ENCODE data around the gene SIN3A. TPM values are rescaled to one million over a fixed set of nuclear protein-coding genes. Genes with fewer than 3 reads are reported as not detected.
"Not testable (repeated sequence)": the region's sequence is repeated elsewhere in the genome, so short reads cannot be mapped to it uniquely, and the experiment has no call there.

The SIN3A gene
- total RNA-seq, 5 donors from 2014 or later (not counting 1 experiment from before 2014, with no cell fraction given) = 117 to 137 (median 136) TPM

DNA sequence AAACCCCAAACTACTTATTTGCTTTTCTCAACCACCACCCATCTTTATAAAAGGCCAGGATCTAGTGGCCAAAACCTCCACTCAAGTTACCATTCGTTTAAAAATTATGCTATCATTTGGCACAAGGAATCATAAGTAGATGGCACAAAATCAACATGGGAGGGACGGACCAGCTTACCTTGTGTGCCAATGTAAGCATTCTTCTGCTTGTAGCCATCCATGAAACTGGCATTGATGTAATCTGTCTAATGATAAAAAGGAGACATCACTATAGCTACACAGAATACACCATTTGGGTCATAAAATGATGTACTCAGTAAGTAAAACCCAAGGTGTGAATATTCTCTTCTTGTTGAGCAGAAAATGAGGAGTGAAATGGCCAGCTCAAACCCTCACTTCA, 28.2 kb upstream of the SIN3A start:
- Mint-ChIP-seq H3K9me3 (no peaks in the 10 kb centered on the region), H3K27ac (no peak overlapping the region), H3K27me3 (no peaks in the 10 kb centered on the region), H3K36me3 (peaks cover 34% of the 10 kb centered on the region), H3K4me1 (peaks cover 0 to 2% (median 0%) of the 10 kb centered on the region in 3 donors), H3K4me3 (no peak overlapping the region)
- Histone ChIP-seq H3K4me1 (ENCODE audit: control insufficient read depth in 1 of 2, extremely low read depth in 1 of 2, insufficient read depth in 2 of 2, low read length in 2 of 2) (no peaks in the 10 kb centered on the region), H3K4me3 (ENCODE audit: control insufficient read depth in 1 of 2, extremely low read depth in 1 of 2, low read length in 1 of 2) (no peak overlapping the region), H3K27ac (ENCODE audit: low read length) (no peak overlapping the region), H3K27me3 (replicated peaks in 1 of 2; ENCODE audit: control insufficient read depth in 2 of 2, extremely low read depth in 1 of 2, insufficient read depth in 2 of 2, low read length in 1 of 2) (no peaks in the 10 kb centered on the region), H3K9me3 (no peaks in the 10 kb centered on the region), H3K36me3 (ENCODE audit: control insufficient read depth in 2 of 2, extremely low read depth in 1 of 2, insufficient read depth in 1 of 2, low read length in 1 of 2) (peaks cover 0 to 21% of the 10 kb centered on the region in 2 donors)
- DNase-seq (no peak), ATAC-seq (replicated peaks in 1 of 4) (no peak)
- ChIA-PET POLR2A (no interaction called here), CTCF (no interaction called here)
- no CpG with 5 or more reads among the region's 2 CpGs for WGBS (ENCODE audit: insufficient coverage)

DNA sequence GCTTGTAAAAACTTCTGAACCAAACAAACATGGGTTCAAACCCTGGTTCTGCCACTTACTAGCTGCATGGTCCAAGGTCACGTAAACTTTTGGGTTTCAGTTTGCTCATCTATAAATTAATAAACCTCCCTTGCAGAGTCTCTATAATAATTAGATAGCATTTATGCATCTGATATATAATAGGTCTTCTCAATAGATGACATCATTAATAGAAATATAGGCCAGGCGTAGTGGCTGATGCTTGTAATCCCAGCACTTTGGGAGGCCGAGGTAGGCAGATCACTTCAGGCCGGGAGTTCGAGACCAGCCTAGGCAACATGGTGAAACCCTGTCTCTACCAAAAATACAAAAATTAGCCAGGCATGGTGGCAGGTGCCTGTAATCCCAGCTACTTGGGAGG, 25.6 kb upstream of the SIN3A start:
- peaks cover 29% of the 10 kb centered on the region for H3K36me3 Mint-ChIP-seq
- no CpG with 5 or more reads among the region's 5 CpGs for WGBS (ENCODE audit: insufficient coverage)

DNA sequence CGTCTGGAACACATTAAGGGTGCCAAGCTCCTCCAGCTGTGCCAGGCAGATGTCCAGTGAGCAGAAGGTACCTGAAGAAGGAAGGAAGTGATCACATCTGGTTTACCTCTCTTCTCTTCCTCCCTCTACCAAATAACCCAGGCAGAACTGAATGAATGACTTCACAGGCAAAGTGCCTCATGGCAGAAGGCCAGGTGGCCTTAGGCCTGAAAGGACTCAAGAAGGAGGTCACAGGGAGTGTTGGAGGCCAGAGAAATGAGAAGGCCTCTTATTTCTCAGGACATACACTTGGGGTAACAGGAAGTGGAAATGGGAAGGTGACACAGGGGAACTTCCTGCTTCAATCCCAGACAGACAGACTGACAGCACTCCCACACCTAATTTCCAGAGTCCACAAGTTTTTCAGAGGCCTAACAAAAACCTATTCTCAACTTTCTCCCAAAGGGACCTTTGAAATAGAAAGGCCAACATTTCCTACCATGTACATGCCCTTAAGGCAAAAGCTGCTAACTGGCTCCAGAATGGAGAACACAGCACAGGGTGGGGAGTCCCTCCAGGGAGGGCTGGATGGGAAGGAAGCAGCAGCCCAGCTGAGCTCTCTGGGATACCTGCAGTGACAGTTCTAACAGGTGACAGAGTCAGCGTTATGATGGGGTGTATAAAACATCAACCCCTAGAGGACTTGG, 17.6 kb upstream of the SIN3A start:
- H3K36me3 Mint-ChIP-seq = peaks cover 37% of the 10 kb centered on the region
- Histone ChIP-seq H3K27ac (ENCODE audit: low read length) (no peak overlapping the region), H3K36me3 (ENCODE audit: control insufficient read depth in 2 of 2, extremely low read depth in 1 of 2, insufficient read depth in 1 of 2, low read length in 1 of 2) (peaks cover 0 to 69% of the 10 kb centered on the region in 2 donors), H3K9me3 (no peaks in the 10 kb centered on the region), H3K27me3 (replicated peaks in 1 of 2; ENCODE audit: control insufficient read depth in 2 of 2, extremely low read depth in 1 of 2, insufficient read depth in 2 of 2, low read length in 1 of 2) (no peaks in the 10 kb centered on the region), H3K4me1 (ENCODE audit: control insufficient read depth in 1 of 2, extremely low read depth in 1 of 2, insufficient read depth in 2 of 2, low read length in 2 of 2) (no peaks in the 10 kb centered on the region), H3K4me3 (ENCODE audit: control insufficient read depth in 1 of 2, extremely low read depth in 1 of 2, low read length in 1 of 2) (no peak overlapping the region)
- no peaks in the 10 kb centered on the region for H3K4me1 Mint-ChIP-seq
- H3K27me3 Mint-ChIP-seq = no peaks in the 10 kb centered on the region
- ChIA-PET CTCF (no interaction called here), POLR2A (interaction anchor here in 1 of 2 donors (0.5 kb wide), 1 partner anchor 658 kb away, joined by 7 read pairs; no protein-coding TSS in a partner anchor)
- DNase-seq = no peak
- no peak overlapping the region for H3K27ac Mint-ChIP-seq
- ATAC-seq (replicated peaks in 1 of 4) = no peak
- H3K4me3 Mint-ChIP-seq = no peak overlapping the region
- no peaks in the 10 kb centered on the region for H3K9me3 Mint-ChIP-seq
- 100% methylated on average over 1 of the region's 2 CpGs for WGBS (ENCODE audit: insufficient coverage)

More for the DNA sequence above, 25.6 kb upstream of the SIN3A start:
- H3K9me3 Mint-ChIP-seq; H3K27ac ChIP-seq (ENCODE audit: low read length); DNase-seq; POLR2A ChIA-PET; CTCF ChIA-PET; ATAC-seq (replicated peaks in 1 of 4); H3K4me1 ChIP-seq (ENCODE audit: control insufficient read depth in 1 of 2, extremely low read depth in 1 of 2, insufficient read depth in 2 of 2, low read length in 2 of 2); H3K27me3 Mint-ChIP-seq; H3K4me3 Mint-ChIP-seq; H3K27me3 ChIP-seq (replicated peaks in 1 of 2; ENCODE audit: control insufficient read depth in 2 of 2, extremely low read depth in 1 of 2, insufficient read depth in 2 of 2, low read length in 1 of 2); H3K9me3 ChIP-seq; H3K27ac Mint-ChIP-seq; H3K4me1 Mint-ChIP-seq; H3K4me3 ChIP-seq (ENCODE audit: control insufficient read depth in 1 of 2, extremely low read depth in 1 of 2, low read length in 1 of 2): not testable (repeated sequence)
- H3K36me3 ChIP-seq (ENCODE audit: control insufficient read depth in 2 of 2, extremely low read depth in 1 of 2, insufficient read depth in 1 of 2, low read length in 1 of 2) = peaks cover 0 to 37% of the 10 kb centered on the region in 2 donors

DNA sequence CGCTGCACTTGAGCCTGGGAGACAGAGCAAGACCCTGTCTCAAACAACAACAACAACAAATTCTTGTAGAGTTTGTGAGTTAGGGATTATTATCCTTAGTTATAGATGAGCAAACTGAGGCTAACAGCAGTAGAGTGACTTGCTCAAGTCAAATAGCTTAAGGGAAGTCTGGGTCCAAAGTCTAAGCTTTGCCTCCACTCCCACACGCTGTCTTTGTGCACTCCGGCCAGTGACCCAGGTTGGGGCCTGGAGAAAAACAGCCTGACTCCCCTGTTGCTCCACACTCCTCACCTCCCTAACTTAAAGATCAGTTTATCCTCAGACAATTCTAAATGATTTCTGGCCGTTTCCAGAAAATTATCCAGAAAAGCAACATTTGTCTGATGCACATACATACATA, 9.2 kb upstream of the SIN3A start:
- no peaks in the 10 kb centered on the region for H3K27me3 ChIP-seq (replicated peaks in 1 of 2; ENCODE audit: control insufficient read depth in 2 of 2, extremely low read depth in 1 of 2, insufficient read depth in 2 of 2, low read length in 1 of 2)
- H3K9me3 ChIP-seq = no peaks in the 10 kb centered on the region
- H3K27ac ChIP-seq (ENCODE audit: low read length) = no peak overlapping the region
- H3K4me1 ChIP-seq (ENCODE audit: control insufficient read depth in 1 of 2, extremely low read depth in 1 of 2, insufficient read depth in 2 of 2, low read length in 2 of 2) = peaks cover 0 to 8% of the 10 kb centered on the region in 2 experiments
- ATAC-seq (replicated peaks in 1 of 4) (no peak), DNase-seq (no peak)
- H3K4me3 Mint-ChIP-seq = no peak overlapping the region
- H3K4me3 ChIP-seq (ENCODE audit: control insufficient read depth in 1 of 2, extremely low read depth in 1 of 2, low read length in 1 of 2) = no peak overlapping the region
- H3K4me1 Mint-ChIP-seq = peaks cover 7% of the 10 kb centered on the region in 3 donors
- H3K36me3 ChIP-seq (ENCODE audit: control insufficient read depth in 2 of 2, extremely low read depth in 1 of 2, insufficient read depth in 1 of 2, low read length in 1 of 2) = no peaks in the 10 kb centered on the region
- POLR2A ChIA-PET = no interaction called here
- H3K9me3 Mint-ChIP-seq = no peaks in the 10 kb centered on the region
- H3K27ac Mint-ChIP-seq = no peak overlapping the region
- 96% methylated on average over 3 of the region's 4 CpGs for WGBS (ENCODE audit: insufficient coverage)
- H3K36me3 Mint-ChIP-seq = no peaks in the 10 kb centered on the region
- no peaks in the 10 kb centered on the region for H3K27me3 Mint-ChIP-seq
- CTCF ChIA-PET = no interaction called here

DNA sequence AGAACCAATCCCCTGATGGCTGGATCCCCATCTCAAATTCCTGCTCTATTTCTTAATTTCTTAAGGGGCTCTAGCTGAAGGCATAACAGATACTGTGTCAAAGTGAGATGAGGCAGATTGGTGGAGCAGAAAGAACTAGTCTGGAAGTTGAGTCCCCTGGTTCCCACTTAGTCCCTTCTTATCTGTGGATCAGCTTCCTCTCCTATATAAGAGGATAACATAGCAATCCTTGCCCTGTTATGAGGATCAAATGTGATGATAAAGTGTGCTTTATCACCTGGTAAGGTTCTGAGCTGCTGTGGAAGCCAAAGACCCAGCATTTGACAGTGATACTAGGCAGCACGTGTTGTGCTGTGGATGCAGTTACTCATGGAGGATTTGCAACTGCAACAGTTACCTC, 8.1 kb upstream of the SIN3A start:
- CTCF ChIA-PET = interaction anchor here (0.6 to 0.7 kb wide), 3 partner anchors 8 to 173 kb away, joined by 3 to 4 read pairs (median 3); no protein-coding TSS in a partner anchor

DNA sequence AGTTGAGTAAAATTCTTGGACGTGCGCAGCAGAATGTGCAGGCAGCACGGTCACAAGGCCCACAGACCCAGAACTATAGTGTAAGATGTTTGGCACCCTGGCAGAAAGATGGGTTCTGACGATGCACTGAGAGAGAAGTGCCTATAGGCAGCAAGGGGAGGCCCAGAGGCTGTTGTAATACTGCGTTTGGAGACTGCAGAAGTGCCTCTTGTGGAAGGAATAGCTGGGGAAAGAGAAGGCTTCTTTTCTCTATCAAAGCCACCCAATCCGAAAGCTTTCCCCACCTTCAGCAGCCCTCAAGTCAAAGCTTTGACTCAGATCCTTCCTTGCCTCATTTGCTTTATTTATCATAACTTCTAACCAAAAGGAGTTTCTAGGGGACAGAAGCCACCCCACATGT, 5.2 kb upstream of the SIN3A start:
- peak overlapping the region; percentile 91 to 100 (median 92) for H3K4me3 Mint-ChIP-seq
- CTCF ChIA-PET = interaction anchor here (0.6 to 2.0 kb wide), 3 partner anchors 10 to 169 kb away, joined by 3 to 4 read pairs (median 3); partner anchors contain the start of gene SNUPN (in 1 of the 2)
- Histone ChIP-seq H3K4me1 (ENCODE audit: control insufficient read depth in 1 of 2, extremely low read depth in 1 of 2, insufficient read depth in 2 of 2, low read length in 2 of 2) (peaks cover 9 to 28% of the 10 kb centered on the region in 2 experiments), H3K4me3 (ENCODE audit: control insufficient read depth in 1 of 2, extremely low read depth in 1 of 2, low read length in 1 of 2) (no peak overlapping the region), H3K9me3 (no peaks in the 10 kb centered on the region), H3K27me3 (replicated peaks in 1 of 2; ENCODE audit: control insufficient read depth in 2 of 2, extremely low read depth in 1 of 2, insufficient read depth in 2 of 2, low read length in 1 of 2) (no peaks in the 10 kb centered on the region), H3K27ac (ENCODE audit: low read length) (peak overlapping the region; percentile 77), H3K36me3 (ENCODE audit: control insufficient read depth in 2 of 2, extremely low read depth in 1 of 2, insufficient read depth in 1 of 2, low read length in 1 of 2) (no peaks in the 10 kb centered on the region)
- POLR2A ChIA-PET = interaction anchor here in 1 of 2 donors (1.1 kb wide), 1 partner anchor 11 kb away, joined by 3 read pairs; no protein-coding TSS in a partner anchor
- peak overlapping the region; percentile 87 to 91 for H3K27ac Mint-ChIP-seq
- ATAC-seq (replicated peaks in 1 of 4) (no peak), DNase-seq (no peak)
- H3K36me3 Mint-ChIP-seq = no peaks in the 10 kb centered on the region
- WGBS (ENCODE audit: insufficient coverage) = 84% methylated on average over 3 of the region's 6 CpGs
- no peaks in the 10 kb centered on the region for H3K9me3 Mint-ChIP-seq
- no peaks in the 10 kb centered on the region for H3K27me3 Mint-ChIP-seq
- H3K4me1 Mint-ChIP-seq = peaks cover 22 to 28% (median 22%) of the 10 kb centered on the region in 3 donors

More for the DNA sequence above, 8.1 kb upstream of the SIN3A start:
- Mint-ChIP-seq H3K4me3 (no peak overlapping the region), H3K9me3 (no peaks in the 10 kb centered on the region), H3K27ac (no peak overlapping the region), H3K27me3 (no peaks in the 10 kb centered on the region), H3K4me1 (peaks cover 7% of the 10 kb centered on the region in 3 donors), H3K36me3 (no peaks in the 10 kb centered on the region)
- ATAC-seq (replicated peaks in 1 of 4) (no peak), DNase-seq (no peak)
- Histone ChIP-seq H3K4me3 (ENCODE audit: control insufficient read depth in 1 of 2, extremely low read depth in 1 of 2, low read length in 1 of 2) (no peak overlapping the region), H3K4me1 (ENCODE audit: control insufficient read depth in 1 of 2, extremely low read depth in 1 of 2, insufficient read depth in 2 of 2, low read length in 2 of 2) (peaks cover 0 to 8% of the 10 kb centered on the region in 2 experiments), H3K27ac (ENCODE audit: low read length) (no peak overlapping the region), H3K9me3 (no peaks in the 10 kb centered on the region), H3K27me3 (replicated peaks in 1 of 2; ENCODE audit: control insufficient read depth in 2 of 2, extremely low read depth in 1 of 2, insufficient read depth in 2 of 2, low read length in 1 of 2) (no peaks in the 10 kb centered on the region), H3K36me3 (ENCODE audit: control insufficient read depth in 2 of 2, extremely low read depth in 1 of 2, insufficient read depth in 1 of 2, low read length in 1 of 2) (no peaks in the 10 kb centered on the region)
- POLR2A ChIA-PET = interaction anchor here (0.6 kb wide), 2 partner anchors 54 to 745 kb away, joined by 3 to 5 read pairs; no protein-coding TSS in a partner anchor
- WGBS (ENCODE audit: insufficient coverage) = 89% methylated on average over 1 of the region's 1 CpG

Measured in T-cell (primary cell).